GM23338 (cell line): ENCODE results near the gene PHF8. TPM values are rescaled to one million over a fixed set of nuclear protein-coding genes. Genes with fewer than 3 reads are reported as not detected.

Source experiments
- ATAC-seq: fragments of 200-7000 bp; cut with Tn5 transposase; 3 replicates; pipeline ENCODE4 v1.9.1; 2020
- DNase-seq: peaks from one replicate; pipeline ENCODE4 v3.0.0-alpha.2; 2015; ENCODE audit warnings: low spot score
- H2AFZ ChIP-seq: fragments of 200-600 bp; sonication (generic); 2 replicates; pipeline ENCODE4 v1.8.0; 2016; ENCODE audit warnings: antibody characterized with exemption, mild to moderate bottlenecking, moderate library complexity
- H3F3A ChIP-seq: fragments of 200-600 bp; sonication (generic); replicated peaks from 2 replicates; pipeline ENCODE4 v1.8.0; 2017; ENCODE audit warnings: antibody characterized with exemption, mixed run types, low read depth
- H3K27ac ChIP-seq: fragments of 200-600 bp; sonication (generic); 2 replicates; pipeline ENCODE4 v1.6.1; 2016; ENCODE audit warnings: low read depth
- H3K27me3 ChIP-seq: fragments of 200-600 bp; sonication (generic); 2 replicates; pipeline ENCODE4 v1.8.0; 2016; ENCODE audit warnings: mild to moderate bottlenecking, mixed run types, moderate library complexity; ENCODE audit not compliant: insufficient read depth
- H3K36me3 ChIP-seq: fragments of 200-600 bp; sonication (generic); 2 replicates; pipeline ENCODE4 v1.8.0; 2016; ENCODE audit warnings: mild to moderate bottlenecking; ENCODE audit not compliant: insufficient read depth
- H3K4me1 ChIP-seq: fragments of 200-600 bp; sonication (generic); 2 replicates; pipeline ENCODE4 v1.8.0; 2016; ENCODE audit warnings: mild to moderate bottlenecking, moderate library complexity; ENCODE audit not compliant: insufficient read depth
- H3K4me2 ChIP-seq: fragments of 200-600 bp; sonication (generic); 2 replicates; pipeline ENCODE4 v1.7.1; 2017; ENCODE audit warnings: mixed run types
- H3K4me3 ChIP-seq: fragments of 200-600 bp; sonication (generic); 2 replicates; pipeline ENCODE4 v1.6.1; 2016; ENCODE audit warnings: mixed run types
- H3K79me2 ChIP-seq: fragments of 200-600 bp; sonication (generic); replicated peaks from 2 replicates; pipeline ENCODE4 v1.8.0; 2017; ENCODE audit warnings: mild to moderate bottlenecking; ENCODE audit not compliant: insufficient read depth
- H3K9me2 ChIP-seq: fragments of 200-600 bp; sonication (generic); 2 replicates; pipeline ENCODE4 v1.8.0; 2017; ENCODE audit not compliant: insufficient read depth
- H4K20me1 ChIP-seq: fragments of 200-600 bp; sonication (generic); replicated peaks from 2 replicates; pipeline ENCODE4 v1.8.0; 2017; ENCODE audit warnings: mild to moderate bottlenecking; ENCODE audit not compliant: insufficient read depth
- H3K27ac Mint-ChIP-seq: 2 replicates; pipeline ENCODE4 v1.8.0; 2020; ENCODE audit warnings: inconsistent platforms, mild to moderate bottlenecking, moderate library complexity, mixed read lengths
- H3K27me3 Mint-ChIP-seq: 3 replicates; pipeline ENCODE4 v1.8.0; 2022; ENCODE audit warnings: low read depth, mild to moderate bottlenecking, moderate library complexity, mixed read lengths, inconsistent platforms; ENCODE audit not compliant: insufficient read depth, poor library complexity
- H3K36me3 Mint-ChIP-seq: 3 replicates; pipeline ENCODE4 v1.8.0; 2021; ENCODE audit warnings: low read depth, mild to moderate bottlenecking, inconsistent platforms, moderate library complexity, mixed read lengths
- H3K4me1 Mint-ChIP-seq: 3 replicates; pipeline ENCODE4 v1.8.0; 2020; ENCODE audit warnings: mild to moderate bottlenecking, inconsistent platforms, mixed read lengths
- H3K4me3 Mint-ChIP-seq: 3 replicates; pipeline ENCODE4 v1.8.0; 2021; ENCODE audit warnings: moderate library complexity, mild to moderate bottlenecking, inconsistent platforms, mixed read lengths
- H3K9me3 Mint-ChIP-seq: 3 replicates; pipeline ENCODE4 v1.8.0; 2020; ENCODE audit warnings: moderate library complexity, mild to moderate bottlenecking, inconsistent platforms, mixed read lengths
- CREB1 ChIP-seq: fragments of 250-450 bp; sonication (Bioruptor Pico); IDR thresholded peaks from 2 replicates; pipeline ENCODE4 v1.5.0; 2020; ENCODE audit warnings: low read depth, mild to moderate bottlenecking, moderate library complexity
- EZH2 ChIP-seq: fragments of 200-600 bp; sonication (generic); IDR thresholded peaks from one replicate; pipeline ENCODE4 v1.8.0; 2017; ENCODE audit warnings: antibody characterized with exemption, mild to moderate bottlenecking, low read depth; ENCODE audit not compliant: unreplicated experiment
- EZH2phosphoT487 ChIP-seq: fragments of 200-600 bp; sonication (generic); IDR thresholded peaks from one replicate; pipeline ENCODE4 v1.8.1; 2018; ENCODE audit warnings: antibody characterized with exemption; ENCODE audit not compliant: unreplicated experiment
- JUNB ChIP-seq: IDR thresholded peaks from one replicate; pipeline ENCODE4 v1.6.1; 2016; ENCODE audit warnings: antibody characterized with exemption; ENCODE audit not compliant: unreplicated experiment
- NANOG ChIP-seq: IDR thresholded peaks from 2 replicates; pipeline ENCODE4 v1.6.1; 2016; ENCODE audit warnings: antibody characterized with exemption, borderline replicate concordance
- POLR2AphosphoS5 ChIP-seq: IDR thresholded peaks from 2 replicates; pipeline ENCODE4 v1.6.1; 2016; ENCODE audit warnings: antibody characterized with exemption, low read depth
- STAT1 ChIP-seq: IDR thresholded peaks from one replicate; pipeline ENCODE4 v1.6.1; 2016; ENCODE audit warnings: antibody characterized with exemption; ENCODE audit not compliant: unreplicated experiment
- ZNF114 ChIP-seq: fragments of 250-450 bp; sonication (Bioruptor Pico); IDR thresholded peaks from 2 replicates; pipeline ENCODE4 v1.5.0; 2020; ENCODE audit warnings: mild to moderate bottlenecking, moderate library complexity
- ZNF331 ChIP-seq: fragments of 250-450 bp; sonication (Bioruptor Pico); IDR thresholded peaks from 2 replicates; pipeline ENCODE4 v1.5.0; 2020; ENCODE audit warnings: low read depth, mild to moderate bottlenecking, moderate library complexity
- polyA plus RNA-seq: library from polyadenylated mRNA; unstranded; fragments of >200 nt; fragmentation: Nextera tagmentation; extraction: Ambion mirVana; gene quantifications from 2 replicates; pipeline ENCODE4 v1.2.1, GENCODE V29; 2016
- total RNA-seq: library from RNA; depleted of rRNA; stranded (reverse); fragments of >200 nt; shearing (Covaris generic); gene quantifications from 2 replicates; pipeline ENCODE4 v1.2.3, GENCODE V29; 2014
- TF ChIP-seq, protein P1 (sequence below): IDR thresholded peaks from 2 replicates; pipeline ENCODE4 v1.6.1; 2016; ENCODE audit warnings: antibody characterized with exemption
- TF ChIP-seq, protein P2 (sequence below): IDR thresholded peaks from one replicate; pipeline ENCODE4 v1.6.1; 2018; ENCODE audit warnings: antibody characterized with exemption; ENCODE audit not compliant: unreplicated experiment
- TF ChIP-seq, protein P3 (sequence below): fragments of 250-450 bp; sonication (Bioruptor Pico); IDR thresholded peaks from 2 replicates; pipeline ENCODE4 v1.5.0; 2020; ENCODE audit warnings: mild to moderate bottlenecking, moderate library complexity
- TF ChIP-seq, protein P4 (sequence below), 2 experiments: fragments of 200-600 bp in 1 of 2; sonication (generic) in 1 of 2; conservative IDR thresholded peaks; 2 replicates each; pipeline versions ENCODE4 v1.5.1 to v1.6.1; 2016 to 2017; ENCODE audit warnings: antibody characterized with exemption in 2 of 2, low read depth in 2 of 2, mild to moderate bottlenecking in 2 of 2, moderate library complexity in 1 of 2

Gene PHF8
- total and polyA plus RNA-seq, 2 experiments from 2014 or later = 12.8 to 30.6 TPM

DNA sequence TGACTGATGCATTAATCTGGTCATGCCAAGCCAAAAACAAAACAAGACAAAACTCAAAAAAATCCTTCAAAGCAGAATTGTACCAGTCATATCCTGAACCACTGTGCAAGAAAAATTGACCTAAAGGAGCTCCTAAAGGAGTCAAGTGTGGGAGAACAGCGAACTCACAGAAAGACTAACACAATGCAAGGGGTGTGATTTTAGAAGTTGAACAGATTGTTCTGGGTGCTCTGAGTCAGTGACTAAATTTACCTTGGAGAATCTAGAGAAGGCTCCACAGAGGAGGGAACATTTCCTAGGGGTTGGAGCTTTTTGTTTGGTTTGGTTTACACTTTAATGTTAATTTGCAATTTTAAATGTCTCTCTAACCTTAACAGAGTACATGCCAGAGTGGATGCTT is 48.9 kb upstream of the PHF8 start:
- Mint-ChIP-seq H3K9me3 (no peaks in the 10 kb centered on the region), H3K4me1 (no peaks in the 10 kb centered on the region), H3K36me3 (no peaks in the 10 kb centered on the region), H3K4me3 (no peak overlapping the region), H3K27ac (no peak overlapping the region; the same call in 1 of the 2 replicates), H3K27me3 (no peaks in the 10 kb centered on the region)
- TF ChIP-seq ZNF114 (CRISPR knock-in tag) (no peak), POLR2AphosphoS5 (no peak), EZH2phosphoT487 (no peak), ZNF331 (no peak), JUNB (no peak), STAT1 (no peak), NANOG (no peak), EZH2 (no peak), CREB1 (CRISPR knock-in tag) (no peak)
- TF ChIP-seq, protein P1, sequence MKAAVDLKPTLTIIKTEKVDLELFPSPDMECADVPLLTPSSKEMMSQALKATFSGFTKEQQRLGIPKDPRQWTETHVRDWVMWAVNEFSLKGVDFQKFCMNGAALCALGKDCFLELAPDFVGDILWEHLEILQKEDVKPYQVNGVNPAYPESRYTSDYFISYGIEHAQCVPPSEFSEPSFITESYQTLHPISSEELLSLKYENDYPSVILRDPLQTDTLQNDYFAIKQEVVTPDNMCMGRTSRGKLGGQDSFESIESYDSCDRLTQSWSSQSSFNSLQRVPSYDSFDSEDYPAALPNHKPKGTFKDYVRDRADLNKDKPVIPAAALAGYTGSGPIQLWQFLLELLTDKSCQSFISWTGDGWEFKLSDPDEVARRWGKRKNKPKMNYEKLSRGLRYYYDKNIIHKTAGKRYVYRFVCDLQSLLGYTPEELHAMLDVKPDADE = no peak
- TF ChIP-seq, protein P2, sequence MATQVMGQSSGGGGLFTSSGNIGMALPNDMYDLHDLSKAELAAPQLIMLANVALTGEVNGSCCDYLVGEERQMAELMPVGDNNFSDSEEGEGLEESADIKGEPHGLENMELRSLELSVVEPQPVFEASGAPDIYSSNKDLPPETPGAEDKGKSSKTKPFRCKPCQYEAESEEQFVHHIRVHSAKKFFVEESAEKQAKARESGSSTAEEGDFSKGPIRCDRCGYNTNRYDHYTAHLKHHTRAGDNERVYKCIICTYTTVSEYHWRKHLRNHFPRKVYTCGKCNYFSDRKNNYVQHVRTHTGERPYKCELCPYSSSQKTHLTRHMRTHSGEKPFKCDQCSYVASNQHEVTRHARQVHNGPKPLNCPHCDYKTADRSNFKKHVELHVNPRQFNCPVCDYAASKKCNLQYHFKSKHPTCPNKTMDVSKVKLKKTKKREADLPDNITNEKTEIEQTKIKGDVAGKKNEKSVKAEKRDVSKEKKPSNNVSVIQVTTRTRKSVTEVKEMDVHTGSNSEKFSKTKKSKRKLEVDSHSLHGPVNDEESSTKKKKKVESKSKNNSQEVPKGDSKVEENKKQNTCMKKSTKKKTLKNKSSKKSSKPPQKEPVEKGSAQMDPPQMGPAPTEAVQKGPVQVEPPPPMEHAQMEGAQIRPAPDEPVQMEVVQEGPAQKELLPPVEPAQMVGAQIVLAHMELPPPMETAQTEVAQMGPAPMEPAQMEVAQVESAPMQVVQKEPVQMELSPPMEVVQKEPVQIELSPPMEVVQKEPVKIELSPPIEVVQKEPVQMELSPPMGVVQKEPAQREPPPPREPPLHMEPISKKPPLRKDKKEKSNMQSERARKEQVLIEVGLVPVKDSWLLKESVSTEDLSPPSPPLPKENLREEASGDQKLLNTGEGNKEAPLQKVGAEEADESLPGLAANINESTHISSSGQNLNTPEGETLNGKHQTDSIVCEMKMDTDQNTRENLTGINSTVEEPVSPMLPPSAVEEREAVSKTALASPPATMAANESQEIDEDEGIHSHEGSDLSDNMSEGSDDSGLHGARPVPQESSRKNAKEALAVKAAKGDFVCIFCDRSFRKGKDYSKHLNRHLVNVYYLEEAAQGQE = no peak
- TF ChIP-seq, protein P3, sequence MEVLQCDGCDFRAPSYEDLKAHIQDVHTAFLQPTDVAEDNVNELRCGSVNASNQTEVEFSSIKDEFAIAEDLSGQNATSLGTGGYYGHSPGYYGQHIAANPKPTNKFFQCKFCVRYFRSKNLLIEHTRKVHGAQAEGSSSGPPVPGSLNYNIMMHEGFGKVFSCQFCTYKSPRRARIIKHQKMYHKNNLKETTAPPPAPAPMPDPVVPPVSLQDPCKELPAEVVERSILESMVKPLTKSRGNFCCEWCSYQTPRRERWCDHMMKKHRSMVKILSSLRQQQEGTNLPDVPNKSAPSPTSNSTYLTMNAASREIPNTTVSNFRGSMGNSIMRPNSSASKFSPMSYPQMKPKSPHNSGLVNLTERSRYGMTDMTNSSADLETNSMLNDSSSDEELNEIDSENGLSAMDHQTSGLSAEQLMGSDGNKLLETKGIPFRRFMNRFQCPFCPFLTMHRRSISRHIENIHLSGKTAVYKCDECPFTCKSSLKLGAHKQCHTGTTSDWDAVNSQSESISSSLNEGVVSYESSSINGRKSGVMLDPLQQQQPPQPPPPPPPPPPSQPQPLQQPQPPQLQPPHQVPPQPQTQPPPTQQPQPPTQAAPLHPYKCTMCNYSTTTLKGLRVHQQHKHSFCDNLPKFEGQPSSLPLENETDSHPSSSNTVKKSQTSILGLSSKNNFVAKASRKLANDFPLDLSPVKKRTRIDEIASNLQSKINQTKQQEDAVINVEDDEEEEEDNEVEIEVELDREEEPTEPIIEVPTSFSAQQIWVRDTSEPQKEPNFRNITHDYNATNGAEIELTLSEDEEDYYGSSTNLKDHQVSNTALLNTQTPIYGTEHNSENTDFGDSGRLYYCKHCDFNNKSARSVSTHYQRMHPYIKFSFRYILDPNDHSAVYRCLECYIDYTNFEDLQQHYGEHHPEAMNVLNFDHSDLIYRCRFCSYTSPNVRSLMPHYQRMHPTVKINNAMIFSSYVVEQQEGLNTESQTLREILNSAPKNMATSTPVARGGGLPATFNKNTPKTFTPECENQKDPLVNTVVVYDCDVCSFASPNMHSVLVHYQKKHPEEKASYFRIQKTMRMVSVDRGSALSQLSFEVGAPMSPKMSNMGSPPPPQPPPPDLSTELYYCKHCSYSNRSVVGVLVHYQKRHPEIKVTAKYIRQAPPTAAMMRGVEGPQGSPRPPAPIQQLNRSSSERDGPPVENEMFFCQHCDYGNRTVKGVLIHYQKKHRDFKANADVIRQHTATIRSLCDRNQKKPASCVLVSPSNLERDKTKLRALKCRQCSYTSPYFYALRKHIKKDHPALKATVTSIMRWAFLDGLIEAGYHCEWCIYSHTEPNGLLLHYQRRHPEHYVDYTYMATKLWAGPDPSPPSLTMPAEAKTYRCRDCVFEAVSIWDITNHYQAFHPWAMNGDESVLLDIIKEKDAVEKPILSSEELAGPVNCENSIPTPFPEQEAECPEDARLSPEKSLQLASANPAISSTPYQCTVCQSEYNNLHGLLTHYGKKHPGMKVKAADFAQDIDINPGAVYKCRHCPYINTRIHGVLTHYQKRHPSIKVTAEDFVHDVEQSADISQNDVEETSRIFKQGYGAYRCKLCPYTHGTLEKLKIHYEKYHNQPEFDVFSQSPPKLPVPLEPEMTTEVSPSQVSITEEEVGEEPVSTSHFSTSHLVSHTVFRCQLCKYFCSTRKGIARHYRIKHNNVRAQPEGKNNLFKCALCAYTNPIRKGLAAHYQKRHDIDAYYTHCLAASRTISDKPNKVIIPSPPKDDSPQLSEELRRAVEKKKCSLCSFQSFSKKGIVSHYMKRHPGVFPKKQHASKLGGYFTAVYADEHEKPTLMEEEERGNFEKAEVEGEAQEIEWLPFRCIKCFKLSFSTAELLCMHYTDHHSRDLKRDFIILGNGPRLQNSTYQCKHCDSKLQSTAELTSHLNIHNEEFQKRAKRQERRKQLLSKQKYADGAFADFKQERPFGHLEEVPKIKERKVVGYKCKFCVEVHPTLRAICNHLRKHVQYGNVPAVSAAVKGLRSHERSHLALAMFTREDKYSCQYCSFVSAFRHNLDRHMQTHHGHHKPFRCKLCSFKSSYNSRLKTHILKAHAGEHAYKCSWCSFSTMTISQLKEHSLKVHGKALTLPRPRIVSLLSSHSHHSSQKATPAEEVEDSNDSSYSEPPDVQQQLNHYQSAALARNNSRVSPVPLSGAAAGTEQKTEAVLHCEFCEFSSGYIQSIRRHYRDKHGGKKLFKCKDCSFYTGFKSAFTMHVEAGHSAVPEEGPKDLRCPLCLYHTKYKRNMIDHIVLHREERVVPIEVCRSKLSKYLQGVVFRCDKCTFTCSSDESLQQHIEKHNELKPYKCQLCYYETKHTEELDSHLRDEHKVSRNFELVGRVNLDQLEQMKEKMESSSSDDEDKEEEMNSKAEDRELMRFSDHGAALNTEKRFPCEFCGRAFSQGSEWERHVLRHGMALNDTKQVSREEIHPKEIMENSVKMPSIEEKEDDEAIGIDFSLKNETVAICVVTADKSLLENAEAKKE = no peak
- TF ChIP-seq, protein P4, sequence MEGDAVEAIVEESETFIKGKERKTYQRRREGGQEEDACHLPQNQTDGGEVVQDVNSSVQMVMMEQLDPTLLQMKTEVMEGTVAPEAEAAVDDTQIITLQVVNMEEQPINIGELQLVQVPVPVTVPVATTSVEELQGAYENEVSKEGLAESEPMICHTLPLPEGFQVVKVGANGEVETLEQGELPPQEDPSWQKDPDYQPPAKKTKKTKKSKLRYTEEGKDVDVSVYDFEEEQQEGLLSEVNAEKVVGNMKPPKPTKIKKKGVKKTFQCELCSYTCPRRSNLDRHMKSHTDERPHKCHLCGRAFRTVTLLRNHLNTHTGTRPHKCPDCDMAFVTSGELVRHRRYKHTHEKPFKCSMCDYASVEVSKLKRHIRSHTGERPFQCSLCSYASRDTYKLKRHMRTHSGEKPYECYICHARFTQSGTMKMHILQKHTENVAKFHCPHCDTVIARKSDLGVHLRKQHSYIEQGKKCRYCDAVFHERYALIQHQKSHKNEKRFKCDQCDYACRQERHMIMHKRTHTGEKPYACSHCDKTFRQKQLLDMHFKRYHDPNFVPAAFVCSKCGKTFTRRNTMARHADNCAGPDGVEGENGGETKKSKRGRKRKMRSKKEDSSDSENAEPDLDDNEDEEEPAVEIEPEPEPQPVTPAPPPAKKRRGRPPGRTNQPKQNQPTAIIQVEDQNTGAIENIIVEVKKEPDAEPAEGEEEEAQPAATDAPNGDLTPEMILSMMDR (conservative IDR thresholded peaks at IDR 0.05; ENCODE audit: low read depth in 2 of 2) = no peak
- Histone ChIP-seq H3K79me2 (no peaks in the 10 kb centered on the region), H3K4me1 (no peaks in the 10 kb centered on the region), H4K20me1 (no peaks in the 10 kb centered on the region), H3K36me3 (no peaks in the 10 kb centered on the region), H3K4me2 (no peak overlapping the region), H3K4me3 (no peak overlapping the region), H3K27ac (no peak overlapping the region), H3K27me3 (no peaks in the 10 kb centered on the region), H3F3A (no peaks in the 10 kb centered on the region), H3K9me2 (no peaks in the 10 kb centered on the region), H2AFZ (no peak overlapping the region)
- DNase-seq = no peak
- ATAC-seq = no peak
